ENCODE data around the gene CEP128. TPM values are rescaled to one million over a fixed set of nuclear protein-coding genes. Genes with fewer than 3 reads are reported as not detected.

Gene CEP128
- total RNA-seq, 1 donor from 2014 or later = 6.1 TPM

GRCh38 chr14:80787876-80788275, 153.7 kb downstream of the CEP128 start:
- H3K4me3 ChIP-seq = no peak overlapping the region
- intact Hi-C loops (cut with DNase I) = no loop called here
- H3K36me3 ChIP-seq = peaks cover 10% of the 10 kb centered on the region
- ATAC-seq (no peak), DNase-seq (no peak)
- no peaks in the 10 kb centered on the region for H3K4me1 ChIP-seq
- H3K27ac ChIP-seq = no peak overlapping the region
- no peaks in the 10 kb centered on the region for H3K9me3 ChIP-seq
- no peaks in the 10 kb centered on the region for H3K27me3 ChIP-seq
- no peak for TF ChIP-seq CTCF (IDR thresholded peaks at IDR 0.05)

GRCh38 chr14:80784820-80785219, 156.7 kb downstream of the CEP128 start:
- no peak for TF ChIP-seq CTCF (IDR thresholded peaks at IDR 0.05)
- no peak for DNase-seq
- no peaks in the 10 kb centered on the region for H3K4me1 ChIP-seq
- no peak for ATAC-seq
- H3K36me3 ChIP-seq = no peaks in the 10 kb centered on the region
- no peaks in the 10 kb centered on the region for H3K9me3 ChIP-seq
- H3K27me3 ChIP-seq = no peaks in the 10 kb centered on the region
- H3K27ac ChIP-seq = no peak overlapping the region
- intact Hi-C loops (cut with DNase I) = no loop called here
- H3K4me3 ChIP-seq = no peak overlapping the region

- intact Hi-C loops (cut with DNase I) = no loop called here
- ATAC-seq (no peak), DNase-seq (no peak)
- Histone ChIP-seq H3K4me1 (no peaks in the 10 kb centered on the region), H3K36me3 (no peaks in the 10 kb centered on the region), H3K4me3 (no peak overlapping the region), H3K27me3 (no peaks in the 10 kb centered on the region), H3K27ac (no peak overlapping the region), H3K9me3 (no peaks in the 10 kb centered on the region)
- no peak for TF ChIP-seq CTCF (IDR thresholded peaks at IDR 0.05)
Measured at GRCh38 chr14:80781972-80782367, 159.6 kb downstream of the CEP128 start.

GRCh38 chr14:80780500-80780899, 161.0 kb downstream of the CEP128 start:
- H3K36me3 ChIP-seq = no peaks in the 10 kb centered on the region
- DNase-seq = no peak
- ATAC-seq = no peak
- no peak overlapping the region for H3K4me3 ChIP-seq
- no peak overlapping the region for H3K27ac ChIP-seq
- H3K9me3 ChIP-seq = no peaks in the 10 kb centered on the region
- no peaks in the 10 kb centered on the region for H3K27me3 ChIP-seq
- TF ChIP-seq CTCF (IDR thresholded peaks at IDR 0.05) = no peak
- intact Hi-C loops (cut with DNase I) = no loop called here
- H3K4me1 ChIP-seq = no peaks in the 10 kb centered on the region

- no peak for TF ChIP-seq CTCF (IDR thresholded peaks at IDR 0.05)
- H3K4me3 ChIP-seq = no peak overlapping the region
- no peaks in the 10 kb centered on the region for H3K36me3 ChIP-seq
- H3K4me1 ChIP-seq = no peaks in the 10 kb centered on the region
- no peak overlapping the region for H3K27ac ChIP-seq
- ATAC-seq (no peak), DNase-seq (no peak)
- intact Hi-C loops (cut with DNase I) = no loop called here
- H3K27me3 ChIP-seq = no peaks in the 10 kb centered on the region
- H3K9me3 ChIP-seq = no peaks in the 10 kb centered on the region
Measured at GRCh38 chr14:80776657-80777056, 164.9 kb downstream of the CEP128 start.

- H3K36me3 ChIP-seq = no peaks in the 10 kb centered on the region
- H3K27me3 ChIP-seq = no peaks in the 10 kb centered on the region
- TF ChIP-seq CTCF (IDR thresholded peaks at IDR 0.05) = no peak
- H3K27ac ChIP-seq = no peak overlapping the region
- no peaks in the 10 kb centered on the region for H3K9me3 ChIP-seq
- ATAC-seq (no peak), DNase-seq (no peak)
- no peaks in the 10 kb centered on the region for H3K4me1 ChIP-seq
- intact Hi-C loops (cut with DNase I) = no loop called here
- no peak overlapping the region for H3K4me3 ChIP-seq
Measured at GRCh38 chr14:80776186-80776585, 165.4 kb downstream of the CEP128 start.

Data from upper lobe of right lung (tissue), 1 donor.